SK-N-MC (cell line): ENCODE results near the gene ZSCAN22.

Source experiments
- EZH2 ChIP-seq: fragments of 200-600 bp; sonication (generic); IDR thresholded peaks from one replicate; pipeline ENCODE4 v1.6.1; 2017; ENCODE audit warnings: antibody characterized with exemption
- POLR2AphosphoS5 ChIP-seq: IDR thresholded peaks from 2 replicates; pipeline ENCODE4 v1.6.1; 2012; ENCODE audit warnings: mild to moderate bottlenecking, low read depth, low read length, borderline replicate concordance

DNA sequence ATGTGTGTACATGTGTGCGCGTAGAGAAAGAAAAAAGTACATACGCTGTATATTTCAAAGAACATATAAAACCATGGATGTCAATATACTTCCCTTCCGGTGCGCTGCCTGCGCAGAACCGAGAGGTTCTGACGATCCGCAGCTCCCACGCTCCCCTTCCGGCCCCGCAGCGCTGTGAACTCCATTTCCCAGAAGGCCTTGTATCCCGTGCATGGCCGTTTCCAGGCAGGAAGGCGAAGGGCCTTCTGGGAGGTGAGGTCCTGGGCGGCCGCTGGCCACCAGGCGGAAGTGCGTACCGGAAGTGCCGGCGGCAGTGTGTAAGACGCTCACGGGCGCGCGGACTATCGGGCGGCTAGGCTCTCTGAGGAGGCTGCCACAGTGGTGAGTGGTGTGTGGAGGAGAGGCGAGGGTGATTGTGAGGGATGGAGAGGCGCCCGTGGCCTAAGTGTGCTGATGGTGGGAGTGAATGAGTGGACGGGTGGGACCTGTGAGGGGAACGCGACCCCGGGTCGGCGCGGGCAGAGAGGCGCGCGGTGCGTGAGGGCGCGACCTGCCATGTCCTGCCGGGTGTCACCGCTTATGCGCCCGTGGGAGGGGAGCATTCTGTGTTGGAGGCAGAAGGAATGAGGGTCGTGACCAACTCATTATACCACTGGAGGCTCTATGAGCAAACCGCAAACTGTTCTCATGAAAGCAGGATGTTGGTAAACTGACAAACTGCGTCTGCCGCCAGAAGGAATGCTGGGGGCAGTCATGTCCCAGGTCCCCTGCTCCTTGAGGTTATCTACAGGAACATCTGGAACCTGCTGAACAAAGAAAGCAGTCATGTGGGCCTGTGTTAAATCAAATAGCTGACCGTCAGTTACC, 21.5 kb upstream of the ZSCAN22 start, which contains the start of gene ERVK3-1:
- TF ChIP-seq EZH2, result no peak
- TF ChIP-seq POLR2AphosphoS5, result peak; percentile 94
